Esophagus muscularis mucosa (tissue), 4 donors: ENCODE data around the gene EHD4. TPM values are rescaled to one million over a fixed set of nuclear protein-coding genes. Genes with fewer than 3 reads are reported as not detected.

ENCODE experiments used
- DNase-seq: peaks from one replicate; pipeline ENCODE4 v3.0.0-alpha.2; 2017; ENCODE audit errors: extremely low spot score
- H3K27ac ChIP-seq, 4 donors: fragments of 200-600 bp; sonication (generic); replicated peaks in 1 of 4; 1 replicate in 3 of 4; 2 replicates in 1 of 4; pipeline ENCODE4 v1.5.1; 2016 to 2019; ENCODE audit warnings: mild to moderate bottlenecking in 1 of 4
- H3K27me3 ChIP-seq, 4 donors: fragments of 200-600 bp; sonication (generic); one replicate each; pipeline versions ENCODE4 v1.5.1 to v1.6.0; 2016 to 2019
- H3K36me3 ChIP-seq, 4 donors: fragments of 200-600 bp; sonication (generic); one replicate each; pipeline ENCODE4 v1.5.1; 2016 to 2019
- H3K4me1 ChIP-seq, 4 donors: fragments of 200-600 bp; sonication (generic); one replicate each; pipeline ENCODE4 v1.5.1; 2016 to 2019
- H3K4me3 ChIP-seq, 4 donors: fragments of 200-600 bp; sonication (generic); 1 replicate in 2 of 4; 2 replicates in 2 of 4; pipeline ENCODE4 v1.5.1; 2016 to 2019; ENCODE audit warnings: mild to moderate bottlenecking in 4 of 4, moderate library complexity in 1 of 4
- H3K9me3 ChIP-seq, 4 donors: fragments of 200-600 bp; sonication (generic); 1 replicate in 3 of 4; 2 replicates in 1 of 4; pipeline ENCODE4 v1.5.1; 2016 to 2019
- EP300 ChIP-seq: sonication (generic); formaldehyde crosslinking; IDR thresholded peaks from one replicate; pipeline ENCODE4 v1.6.1; 2017; ENCODE audit warnings: antibody characterized with exemption
- POLR2A ChIP-seq: fragments of 450-650 bp; IDR thresholded peaks from one replicate; pipeline ENCODE4 v1.6.1; 2017; ENCODE audit warnings: antibody characterized with exemption, moderate library complexity, mild to moderate bottlenecking, low read depth
- POLR2AphosphoS5 ChIP-seq, 2 donors: sonication (generic); formaldehyde crosslinking; IDR thresholded peaks; one replicate each; pipeline ENCODE4 v1.6.1; 2017; ENCODE audit warnings: antibody characterized with exemption in 2 of 2
- WGBS: methylation state at CpG from one replicate; pipeline ENCODE4 v1.1.5; 2018; 5-methylcytosine and 5-hydroxymethylcytosine counted together
- intact Hi-C: fragments of 100-400 bp; cut with DNase I; formaldehyde crosslinking; loops from one replicate; pipeline ENCODE4 v1.15.1; 2023
- total RNA-seq, 4 donors: library from RNA; depleted of rRNA; stranded (reverse); fragments of >200 nt; gene quantifications; one replicate each; pipeline versions ENCODE4 v1.1.0 to v1.2.1, GENCODE V29; 2016
- TF ChIP-seq, protein P1 (sequence below), 3 experiments: fragments of 200-600 bp in 2 of 3; fragments of 450-650 bp in 1 of 3; sonication (generic) in 2 of 3; IDR thresholded peaks; one replicate each; pipeline ENCODE4 v1.5.1; 2017 to 2019; ENCODE audit warnings: antibody characterized with exemption in 3 of 3, mild to moderate bottlenecking in 2 of 3, moderate library complexity in 1 of 3

Gene EHD4
- total RNA-seq, 4 donors from 2014 or later = 10.0 to 24.7 (median 21.7) TPM

DNA sequence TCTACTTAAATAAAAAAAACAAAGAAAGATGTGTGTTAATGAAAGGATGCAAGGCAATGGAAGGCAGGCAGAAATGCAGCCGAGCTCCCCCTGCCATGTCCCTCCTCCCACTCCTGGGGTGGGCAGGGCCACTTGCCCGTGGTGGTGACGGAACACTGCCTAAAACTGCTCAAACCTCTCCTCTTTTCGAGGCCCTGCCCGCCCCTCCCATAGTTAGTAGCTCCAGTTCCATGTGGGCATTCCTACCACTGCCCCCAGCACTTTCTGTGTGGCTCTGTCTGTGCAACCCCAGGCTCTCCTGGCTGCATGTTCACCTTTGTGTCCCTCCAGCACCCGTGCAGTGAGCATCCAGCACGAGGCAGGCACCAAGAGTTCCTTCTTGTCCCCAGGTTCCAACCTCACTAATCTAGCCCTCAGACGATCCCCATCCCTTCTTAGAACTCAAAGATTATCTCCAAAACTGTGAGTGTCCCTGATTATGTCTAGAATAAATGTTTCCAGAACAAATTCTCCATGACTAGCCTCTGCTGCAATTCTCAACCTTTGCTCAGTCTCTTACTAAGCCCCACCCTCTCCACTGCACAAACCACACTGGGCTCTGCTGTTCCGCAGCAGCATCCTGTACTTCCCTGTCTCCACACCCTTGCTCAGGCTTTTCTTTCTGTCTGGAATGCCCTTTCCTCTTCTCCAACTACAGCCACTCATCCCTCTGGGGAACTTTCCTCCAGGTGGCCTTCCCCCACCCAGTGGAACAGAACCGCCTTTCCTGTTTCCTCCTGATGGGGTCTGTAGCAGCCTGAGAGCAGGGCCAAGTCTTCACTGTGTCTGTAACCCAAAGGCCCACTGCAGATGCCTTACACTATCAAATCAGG lies 45.9 kb downstream of the EHD4 start:
- TF ChIP-seq POLR2A = no peak
- no peak for TF ChIP-seq POLR2AphosphoS5 (IDR thresholded peaks at IDR 0.05)
- TF ChIP-seq EP300 = no peak
- TF ChIP-seq, protein P1, sequence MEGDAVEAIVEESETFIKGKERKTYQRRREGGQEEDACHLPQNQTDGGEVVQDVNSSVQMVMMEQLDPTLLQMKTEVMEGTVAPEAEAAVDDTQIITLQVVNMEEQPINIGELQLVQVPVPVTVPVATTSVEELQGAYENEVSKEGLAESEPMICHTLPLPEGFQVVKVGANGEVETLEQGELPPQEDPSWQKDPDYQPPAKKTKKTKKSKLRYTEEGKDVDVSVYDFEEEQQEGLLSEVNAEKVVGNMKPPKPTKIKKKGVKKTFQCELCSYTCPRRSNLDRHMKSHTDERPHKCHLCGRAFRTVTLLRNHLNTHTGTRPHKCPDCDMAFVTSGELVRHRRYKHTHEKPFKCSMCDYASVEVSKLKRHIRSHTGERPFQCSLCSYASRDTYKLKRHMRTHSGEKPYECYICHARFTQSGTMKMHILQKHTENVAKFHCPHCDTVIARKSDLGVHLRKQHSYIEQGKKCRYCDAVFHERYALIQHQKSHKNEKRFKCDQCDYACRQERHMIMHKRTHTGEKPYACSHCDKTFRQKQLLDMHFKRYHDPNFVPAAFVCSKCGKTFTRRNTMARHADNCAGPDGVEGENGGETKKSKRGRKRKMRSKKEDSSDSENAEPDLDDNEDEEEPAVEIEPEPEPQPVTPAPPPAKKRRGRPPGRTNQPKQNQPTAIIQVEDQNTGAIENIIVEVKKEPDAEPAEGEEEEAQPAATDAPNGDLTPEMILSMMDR (IDR thresholded peaks at IDR 0.05) = no peak
- Histone ChIP-seq H3K9me3 (no peaks in the 10 kb centered on the region), H3K4me3 (no peak overlapping the region), H3K27ac (peak overlapping the region; percentile 20 to 66 (median 60)), H3K27me3 (no peaks in the 10 kb centered on the region), H3K36me3 (peaks cover 0 to 11% (median 4%) of the 10 kb centered on the region in 4 donors), H3K4me1 (peaks cover 54 to 82% (median 66%) of the 10 kb centered on the region in 4 donors)
- 61% methylated on average over 10 of the region's 10 CpGs for WGBS
- DNase-seq = no peak
- intact Hi-C loops = loop anchor here (5.0 kb wide), 1 partner anchor 46 kb away; the partner anchor contains the start of gene EHD4

DNA sequence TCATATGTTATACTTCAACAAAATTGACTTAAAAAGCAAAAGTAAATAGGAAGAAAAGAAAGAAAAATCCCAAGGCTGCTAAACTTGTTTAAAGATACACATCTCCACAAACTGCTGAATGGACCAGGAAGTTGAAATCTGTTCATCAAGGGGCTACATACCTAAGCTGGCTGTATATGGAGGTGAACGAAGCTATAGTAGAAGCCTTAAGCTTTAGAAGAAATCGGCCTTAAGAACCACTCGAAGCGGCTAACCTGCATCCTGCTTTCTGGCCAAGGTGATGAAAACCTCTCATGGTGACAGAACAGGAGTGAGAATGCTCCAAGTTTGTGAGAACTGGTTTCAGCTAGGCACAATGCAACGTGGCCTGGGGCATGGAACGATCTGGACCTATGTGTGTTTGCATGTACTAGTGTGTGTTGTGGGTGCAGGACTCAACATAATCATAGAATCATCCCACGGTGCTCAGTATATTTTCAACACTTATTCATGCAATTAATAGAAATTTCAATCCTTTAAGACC lies 47.2 kb downstream of the EHD4 start:
- Histone ChIP-seq H3K36me3 (peaks cover 0 to 11% (median 4%) of the 10 kb centered on the region in 4 donors), H3K4me1 (peaks cover 54 to 82% (median 66%) of the 10 kb centered on the region in 4 donors), H3K9me3 (no peaks in the 10 kb centered on the region), H3K27ac (peak overlapping the region in 2 of 4 donors; percentile 56 to 66), H3K4me3 (no peak overlapping the region), H3K27me3 (no peaks in the 10 kb centered on the region)
- intact Hi-C loops = loop anchor here (5.0 kb wide), 1 partner anchor 47 kb away; the partner anchor contains the start of gene EHD4
- TF ChIP-seq, protein P1 (IDR thresholded peaks at IDR 0.05) = no peak
- TF ChIP-seq POLR2AphosphoS5 (IDR thresholded peaks at IDR 0.05) (no peak), EP300 (no peak), POLR2A (no peak)
- DNase-seq = no peak
- 89% methylated on average over 7 of the region's 7 CpGs for WGBS

DNA sequence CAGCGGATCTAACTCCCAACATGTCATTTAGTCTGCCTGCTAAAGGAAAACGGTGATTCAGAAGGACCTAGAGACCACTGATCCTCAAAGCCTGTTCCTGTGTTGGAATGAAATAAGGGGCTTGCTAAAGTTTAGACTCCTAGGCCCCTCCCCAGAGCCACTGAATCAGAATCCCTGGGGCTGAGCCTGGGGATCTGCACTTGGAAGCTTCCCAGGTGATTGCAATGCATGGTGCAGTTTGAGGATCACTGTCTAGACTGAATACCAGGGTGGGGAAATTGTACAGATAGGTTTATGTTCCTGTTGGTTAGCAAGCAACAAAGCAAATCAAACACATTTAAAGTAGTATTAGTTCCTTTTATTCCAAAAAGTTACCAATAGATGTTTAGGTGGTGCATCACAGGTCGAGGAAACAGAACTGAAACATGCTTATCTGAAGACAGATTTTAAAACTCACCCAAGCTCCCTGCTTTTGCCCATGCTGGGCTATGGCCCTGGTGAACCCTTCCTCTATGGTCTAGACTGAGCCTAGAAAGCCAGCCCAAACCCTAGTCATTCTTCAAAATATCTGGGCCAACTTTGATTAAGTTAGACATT lies 48.9 kb downstream of the EHD4 start:
- intact Hi-C loops = no loop called here
- H3K9me3 ChIP-seq = no peaks in the 10 kb centered on the region
- no peaks in the 10 kb centered on the region for H3K27me3 ChIP-seq
- WGBS = 82% methylated on average over 3 of the region's 3 CpGs
- H3K4me3 ChIP-seq = no peak overlapping the region
- DNase-seq = no peak
- H3K27ac ChIP-seq = no peak overlapping the region
- TF ChIP-seq, protein P1 (IDR thresholded peaks at IDR 0.05) = no peak
- TF ChIP-seq EP300 = no peak
- no peak for TF ChIP-seq POLR2AphosphoS5 (IDR thresholded peaks at IDR 0.05)
- no peak for TF ChIP-seq POLR2A
- H3K36me3 ChIP-seq = peaks cover 0 to 19% (median 11%) of the 10 kb centered on the region in 4 donors
- peaks cover 54 to 82% (median 66%) of the 10 kb centered on the region in 4 donors for H3K4me1 ChIP-seq

DNA sequence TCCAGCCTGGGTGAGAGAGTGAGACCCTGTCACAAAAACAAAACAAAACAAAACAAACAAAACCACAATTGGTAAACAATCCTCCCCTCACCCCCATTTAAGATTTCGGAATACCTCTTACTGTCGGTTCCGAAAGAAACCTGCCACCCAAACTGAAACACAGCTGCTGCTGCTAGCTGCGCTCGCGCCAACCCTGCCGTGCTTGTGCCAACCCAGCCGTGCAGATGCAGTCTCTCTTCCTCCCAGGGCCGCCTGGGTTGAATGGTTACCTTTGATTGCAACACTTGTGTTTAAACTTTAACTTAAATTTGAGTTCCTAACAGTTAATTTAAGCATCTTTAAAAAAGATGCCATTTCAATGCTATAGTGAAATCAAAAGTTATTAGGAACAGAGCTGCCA lies 50.0 kb downstream of the EHD4 start:
- Histone ChIP-seq H3K9me3 (no peaks in the 10 kb centered on the region), H3K36me3 (peaks cover 0 to 26% (median 13%) of the 10 kb centered on the region in 4 donors), H3K4me3 (no peak overlapping the region), H3K27ac (no peak overlapping the region), H3K4me1 (peaks cover 64 to 82% (median 68%) of the 10 kb centered on the region in 4 donors), H3K27me3 (no peaks in the 10 kb centered on the region)
- TF ChIP-seq POLR2A = no peak
- TF ChIP-seq, protein P1 (IDR thresholded peaks at IDR 0.05) = no peak
- intact Hi-C loops = no loop called here
- WGBS = 93% methylated on average over 9 of the region's 9 CpGs
- no peak for DNase-seq
